DND-41 (cell line): ENCODE measurements around the gene SIGLEC1.

ENCODE experiments used
- ATAC-seq: fragments of 200-7000 bp; cut with Tn5 transposase; 3 replicates; pipeline ENCODE4 v1.9.1; 2021; ENCODE audit warnings: low read depth; ENCODE audit not compliant: insufficient read depth
- DNase-seq: peaks from one replicate; pipeline ENCODE4 v3.0.0-alpha.2; 2020
- H2AFZ ChIP-seq: 2 replicates; pipeline ENCODE4 v1.6.0; 2012; ENCODE audit warnings: low read depth, low read length
- H3K27ac ChIP-seq: 2 replicates; pipeline ENCODE4 v1.5.1; 2012; ENCODE audit warnings: low read length, inconsistent platforms
- H3K27me3 ChIP-seq: fragments of 200-600 bp; sonication (generic); 2 replicates; pipeline ENCODE4 v1.6.0; 2012; ENCODE audit warnings: low read length, mild to moderate bottlenecking, inconsistent platforms; ENCODE audit not compliant: insufficient read depth, poor library complexity
- H3K36me3 ChIP-seq: 2 replicates; pipeline ENCODE4 v1.5.1; 2012; ENCODE audit warnings: low read length, inconsistent platforms; ENCODE audit not compliant: insufficient read depth
- H3K4me1 ChIP-seq: 2 replicates; pipeline ENCODE4 v1.5.1; 2012; ENCODE audit warnings: mild to moderate bottlenecking, low read length; ENCODE audit not compliant: insufficient read depth
- H3K4me2 ChIP-seq: 2 replicates; pipeline ENCODE4 v1.6.0; 2012; ENCODE audit warnings: mild to moderate bottlenecking, moderate library complexity, low read length, inconsistent platforms; ENCODE audit not compliant: insufficient read depth
- H3K4me3 ChIP-seq, 2 experiments: fragments of 200-600 bp in 1 of 2; shearing (Covaris generic) in 1 of 2; 2 replicates each; pipeline ENCODE4 v1.5.1; 2012 to 2016; ENCODE audit warnings: inconsistent platforms in 2 of 2, low read length in 2 of 2, mild to moderate bottlenecking in 2 of 2, low read depth in 1 of 2, moderate library complexity in 1 of 2
- H3K79me2 ChIP-seq: 2 replicates; pipeline ENCODE4 v1.6.0; 2012; ENCODE audit warnings: low read length, inconsistent platforms; ENCODE audit not compliant: insufficient read depth
- H3K9ac ChIP-seq: 2 replicates; pipeline ENCODE4 v1.6.0; 2012; ENCODE audit warnings: low read depth, mild to moderate bottlenecking, inconsistent platforms, low read length, moderate library complexity
- H3K9me3 ChIP-seq: 2 replicates; pipeline ENCODE4 v1.5.1; 2012; ENCODE audit warnings: low read length, moderate library complexity, mild to moderate bottlenecking, inconsistent platforms; ENCODE audit not compliant: insufficient read depth, severe bottlenecking
- H4K20me1 ChIP-seq: 2 replicates; pipeline ENCODE4 v1.6.0; 2012; ENCODE audit warnings: low read length; ENCODE audit not compliant: insufficient read depth
- CTCF ChIP-seq: IDR thresholded peaks from 2 replicates; pipeline ENCODE4 v1.5.1; 2012; ENCODE audit warnings: borderline replicate concordance, low read length, moderate library complexity, mild to moderate bottlenecking; ENCODE audit not compliant: poor library complexity, severe bottlenecking; ENCODE audit errors: extremely low read depth
- EZH2 ChIP-seq: IDR thresholded peaks from 3 replicates; pipeline ENCODE4 v1.6.1; 2012; ENCODE audit warnings: borderline replicate concordance, low read depth, mild to moderate bottlenecking, moderate library complexity, low read length, inconsistent platforms; ENCODE audit not compliant: severe bottlenecking

The SIGLEC1 gene

DNA sequence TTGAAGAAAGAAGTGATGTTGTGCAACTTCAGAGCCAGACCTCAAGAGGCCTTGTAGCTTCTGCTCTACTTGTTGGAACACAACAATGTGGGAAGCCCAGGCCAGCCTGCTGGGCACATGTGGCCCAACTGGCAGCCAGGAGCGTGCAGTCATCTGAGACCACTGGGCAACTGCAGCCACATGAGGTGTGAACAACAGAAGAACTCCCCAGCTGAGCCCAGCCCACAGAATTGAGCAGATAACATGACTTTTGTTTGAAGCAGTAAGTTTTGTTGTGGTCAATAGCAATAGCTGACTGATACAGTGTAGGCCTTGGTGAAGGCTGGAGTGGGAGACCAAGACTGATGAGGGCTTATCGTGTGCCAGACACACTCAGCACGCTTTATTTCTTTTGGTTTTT, 22.0 kb downstream of the SIGLEC1 start:
- H3K4me1 ChIP-seq, result no peaks in the 10 kb centered on the region
- no peak overlapping the region for H3K4me2 ChIP-seq
- DNase-seq (no peak), ATAC-seq (no peak)
- no peaks in the 10 kb centered on the region for H3K79me2 ChIP-seq
- no peak overlapping the region for H3K4me3 ChIP-seq
- no peaks in the 10 kb centered on the region for H3K27me3 ChIP-seq
- H4K20me1 ChIP-seq, result no peaks in the 10 kb centered on the region; the same call in none of the 2 replicates
- no peak overlapping the region for H3K27ac ChIP-seq
- TF ChIP-seq CTCF (no peak), EZH2 (no peak)
- no peaks in the 10 kb centered on the region for H3K36me3 ChIP-seq
- H2AFZ ChIP-seq, result no peak overlapping the region
- H3K9me3 ChIP-seq, result no peaks in the 10 kb centered on the region
- H3K9ac ChIP-seq, result no peak overlapping the region

DNA sequence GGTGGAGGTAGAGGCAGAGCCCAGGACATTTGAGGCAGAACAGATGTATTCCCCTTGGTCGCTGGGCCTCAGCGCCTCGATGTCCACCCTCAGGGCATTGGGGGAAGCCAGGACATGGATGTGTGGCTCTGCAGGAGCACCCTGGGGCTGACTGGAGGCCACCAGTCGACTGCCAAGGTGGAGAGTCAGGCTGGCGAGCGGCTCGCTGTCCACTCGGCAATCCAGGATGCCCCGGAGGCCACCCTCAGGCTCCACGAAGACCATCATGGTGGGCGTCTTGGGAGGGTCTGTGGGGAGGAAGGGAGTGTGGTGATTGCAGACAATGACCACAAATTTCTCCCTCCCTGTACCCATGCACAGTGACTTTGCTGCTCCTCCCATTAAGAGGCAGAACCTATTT, 22.4 kb downstream of the SIGLEC1 start:
- no peak for ATAC-seq
- H3K4me1 ChIP-seq, result no peaks in the 10 kb centered on the region
- no peaks in the 10 kb centered on the region for H3K27me3 ChIP-seq
- no peak for TF ChIP-seq EZH2
- no peak for TF ChIP-seq CTCF
- no peaks in the 10 kb centered on the region for H3K36me3 ChIP-seq
- no peak overlapping the region for H3K4me2 ChIP-seq
- H4K20me1 ChIP-seq, result no peaks in the 10 kb centered on the region; the same call in none of the 2 replicates
- no peaks in the 10 kb centered on the region for H3K9me3 ChIP-seq
- no peak for DNase-seq
- no peak overlapping the region for H3K9ac ChIP-seq
- no peak overlapping the region for H2AFZ ChIP-seq
- H3K79me2 ChIP-seq, result no peaks in the 10 kb centered on the region
- no peak overlapping the region for H3K27ac ChIP-seq
- H3K4me3 ChIP-seq, result no peak overlapping the region

GRCh38 chr20:3687655-3688054, 24.7 kb downstream of the SIGLEC1 start:
- TF ChIP-seq EZH2, result no peak
- no peak for TF ChIP-seq CTCF
- H3K36me3 ChIP-seq, result no peaks in the 10 kb centered on the region

GRCh38 chr20:3686867-3687321, 25.5 kb downstream of the SIGLEC1 start:
- H3K4me3 ChIP-seq, result no peak overlapping the region
- no peak overlapping the region for H2AFZ ChIP-seq
- H3K36me3 ChIP-seq, result no peaks in the 10 kb centered on the region
- H3K79me2 ChIP-seq, result no peaks in the 10 kb centered on the region
- H3K9ac ChIP-seq, result no peak overlapping the region
- H3K4me1 ChIP-seq, result no peaks in the 10 kb centered on the region
- H3K9me3 ChIP-seq, result no peaks in the 10 kb centered on the region
- no peak for ATAC-seq
- no peaks in the 10 kb centered on the region; the same call in 1 of the 2 replicates for H4K20me1 ChIP-seq
- no peak for DNase-seq
- TF ChIP-seq EZH2, result no peak
- no peak for TF ChIP-seq CTCF
- H3K27me3 ChIP-seq, result no peaks in the 10 kb centered on the region
- H3K4me2 ChIP-seq, result no peak overlapping the region
- no peak overlapping the region for H3K27ac ChIP-seq

More at GRCh38 chr20:3687655-3688054, 24.7 kb downstream of the SIGLEC1 start:
- H2AFZ ChIP-seq, result no peak overlapping the region
- H3K9me3 ChIP-seq, result no peaks in the 10 kb centered on the region
- no peak overlapping the region for H3K4me2 ChIP-seq
- H3K27me3 ChIP-seq, result no peaks in the 10 kb centered on the region
- no peak for ATAC-seq
- no peak for DNase-seq
- no peaks in the 10 kb centered on the region for H3K79me2 ChIP-seq
- no peak overlapping the region for H3K27ac ChIP-seq
- H3K4me3 ChIP-seq, result no peak overlapping the region
- no peak overlapping the region for H3K9ac ChIP-seq
- H3K4me1 ChIP-seq, result no peaks in the 10 kb centered on the region
- H4K20me1 ChIP-seq, result no peaks in the 10 kb centered on the region; the same call in 1 of the 2 replicates
